Endothelial cell of umbilical vein (primary cell): ENCODE measurements around the gene VWA8.

Experiments used
- JUN ChIP-seq: IDR thresholded peaks from 2 replicates; pipeline ENCODE4 v1.6.1; 2011; ENCODE audit warnings: borderline replicate concordance, low read depth; ENCODE audit not compliant: insufficient read length, insufficient read depth
- TF ChIP-seq, protein P1 (sequence below), 2 donors: IDR thresholded peaks; 1 replicate in 1 of 2; 2 replicates in 1 of 2; pipeline ENCODE4 v1.5.1; 2011; ENCODE audit warnings: low read length in 2 of 2, mild to moderate bottlenecking in 2 of 2, moderate library complexity in 2 of 2, control low read depth in 1 of 2, inconsistent platforms in 1 of 2, low read depth in 1 of 2; ENCODE audit not compliant: insufficient read depth in 1 of 2; ENCODE audit errors: extremely low read depth in 1 of 2

DNA sequence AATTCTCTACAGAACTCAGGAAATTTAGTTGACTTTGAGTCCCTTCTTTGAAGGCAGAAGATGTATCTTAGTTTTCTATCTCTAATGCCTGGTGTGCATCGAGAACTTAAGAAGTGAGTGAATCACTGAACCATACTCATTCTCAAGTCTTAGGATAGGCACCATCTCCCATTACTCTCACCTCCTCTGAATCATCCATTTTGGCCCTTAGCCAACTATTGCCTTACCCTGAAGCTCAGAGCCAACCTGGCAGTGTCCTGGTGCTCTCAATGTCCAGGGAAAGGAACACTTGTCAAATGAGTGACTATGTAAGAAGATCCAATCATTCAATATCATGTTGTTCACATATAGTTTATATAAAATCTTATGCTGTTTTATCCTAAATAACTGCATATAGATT, 357.0 kb downstream of the VWA8 start:
- TF ChIP-seq, protein P1, sequence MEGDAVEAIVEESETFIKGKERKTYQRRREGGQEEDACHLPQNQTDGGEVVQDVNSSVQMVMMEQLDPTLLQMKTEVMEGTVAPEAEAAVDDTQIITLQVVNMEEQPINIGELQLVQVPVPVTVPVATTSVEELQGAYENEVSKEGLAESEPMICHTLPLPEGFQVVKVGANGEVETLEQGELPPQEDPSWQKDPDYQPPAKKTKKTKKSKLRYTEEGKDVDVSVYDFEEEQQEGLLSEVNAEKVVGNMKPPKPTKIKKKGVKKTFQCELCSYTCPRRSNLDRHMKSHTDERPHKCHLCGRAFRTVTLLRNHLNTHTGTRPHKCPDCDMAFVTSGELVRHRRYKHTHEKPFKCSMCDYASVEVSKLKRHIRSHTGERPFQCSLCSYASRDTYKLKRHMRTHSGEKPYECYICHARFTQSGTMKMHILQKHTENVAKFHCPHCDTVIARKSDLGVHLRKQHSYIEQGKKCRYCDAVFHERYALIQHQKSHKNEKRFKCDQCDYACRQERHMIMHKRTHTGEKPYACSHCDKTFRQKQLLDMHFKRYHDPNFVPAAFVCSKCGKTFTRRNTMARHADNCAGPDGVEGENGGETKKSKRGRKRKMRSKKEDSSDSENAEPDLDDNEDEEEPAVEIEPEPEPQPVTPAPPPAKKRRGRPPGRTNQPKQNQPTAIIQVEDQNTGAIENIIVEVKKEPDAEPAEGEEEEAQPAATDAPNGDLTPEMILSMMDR (IDR thresholded peaks at IDR 0.05; ENCODE audit: extremely low read depth in 1 of 2, insufficient read depth in 1 of 2, low read depth in 1 of 2, low read length in 2 of 2), result no peak
- peak; percentile 29 for TF ChIP-seq JUN
